ENCODE measurements around the gene BAIAP3. TPM values are rescaled to one million over a fixed set of nuclear protein-coding genes. Genes with fewer than 3 reads are reported as not detected.

The BAIAP3 gene
- total RNA-seq, 6 experiments from 2014 or later = 0.11 to 0.28 (median 0.16) TPM

- Mint-ChIP-seq H3K36me3 (ENCODE audit: low read depth) (peaks cover 25% of the 10 kb centered on the region), H3K27me3 (ENCODE audit: insufficient read depth) (peaks cover 4% of the 10 kb centered on the region; the same call in 1 of the 2 replicates), H3K27ac (no peak overlapping the region), H3K4me1 (ENCODE audit: low read depth) (peaks cover 14% of the 10 kb centered on the region), H3K9me3 (no peaks in the 10 kb centered on the region), H3K4me3 (no peak overlapping the region; the same call in 1 of the 2 replicates)
- TF ChIP-seq CTCF (IDR thresholded peaks at IDR 0.05) = no peak
- DNase-seq = no peak
Observed at GRCh38 chr16:1312903-1313302, 20.5 kb upstream of the BAIAP3 start.

- Mint-ChIP-seq H3K4me1 (ENCODE audit: low read depth) (peaks cover 14% of the 10 kb centered on the region), H3K27me3 (ENCODE audit: insufficient read depth) (peaks cover 4% of the 10 kb centered on the region; the same call in 1 of the 2 replicates), H3K36me3 (ENCODE audit: low read depth) (peaks cover 34% of the 10 kb centered on the region), H3K4me3 (no peak overlapping the region), H3K9me3 (no peaks in the 10 kb centered on the region), H3K27ac (no peak overlapping the region)
- TF ChIP-seq CTCF (IDR thresholded peaks at IDR 0.05) = no peak
- DNase-seq = no peak
Observed at GRCh38 chr16:1313721-1314369, 19.6 kb upstream of the BAIAP3 start.

GRCh38 chr16:1314399-1315068 lies 18.9 kb upstream of the BAIAP3 start:
- H3K4me3 Mint-ChIP-seq = no peak overlapping the region
- peaks cover 34% of the 10 kb centered on the region for H3K36me3 Mint-ChIP-seq (ENCODE audit: low read depth)
- H3K27me3 Mint-ChIP-seq (ENCODE audit: insufficient read depth) = peaks cover 4% of the 10 kb centered on the region; the same call in 1 of the 2 replicates

GRCh38 chr16:1315081-1316032 lies 18.1 kb upstream of the BAIAP3 start:
- Mint-ChIP-seq H3K27ac (no peak overlapping the region), H3K4me1 (ENCODE audit: low read depth) (peaks cover 14% of the 10 kb centered on the region), H3K36me3 (ENCODE audit: low read depth) (peaks cover 37% of the 10 kb centered on the region), H3K27me3 (ENCODE audit: insufficient read depth) (peaks cover 2% of the 10 kb centered on the region; the same call in 1 of the 2 replicates), H3K4me3 (no peak overlapping the region), H3K9me3 (no peaks in the 10 kb centered on the region)
- no peak for TF ChIP-seq CTCF (IDR thresholded peaks at IDR 0.05)
- no peak for DNase-seq

More at GRCh38 chr16:1314399-1315068, 18.9 kb upstream of the BAIAP3 start:
- Mint-ChIP-seq H3K9me3 (no peaks in the 10 kb centered on the region), H3K27ac (no peak overlapping the region), H3K4me1 (ENCODE audit: low read depth) (peaks cover 14% of the 10 kb centered on the region)
- no peak for TF ChIP-seq CTCF (IDR thresholded peaks at IDR 0.05)
- no peak for DNase-seq

- H3K27ac Mint-ChIP-seq = no peak overlapping the region
- no peak for TF ChIP-seq CTCF (IDR thresholded peaks at IDR 0.05)
- H3K36me3 Mint-ChIP-seq (ENCODE audit: low read depth) = peaks cover 30% of the 10 kb centered on the region
- no peaks in the 10 kb centered on the region for H3K9me3 Mint-ChIP-seq
- H3K4me3 Mint-ChIP-seq = no peak overlapping the region
- peaks cover 2% of the 10 kb centered on the region; the same call in 1 of the 2 replicates for H3K27me3 Mint-ChIP-seq (ENCODE audit: insufficient read depth)
- H3K4me1 Mint-ChIP-seq (ENCODE audit: low read depth) = peaks cover 8% of the 10 kb centered on the region
- DNase-seq = no peak
Observed at GRCh38 chr16:1316033-1316405, 17.4 kb upstream of the BAIAP3 start.

Data from HFFc6 (cell line).